ENCODE data around the gene PCED1B. TPM values are rescaled to one million over a fixed set of nuclear protein-coding genes. Genes with fewer than 3 reads are reported as not detected.

PCED1B gene
- total and polyA plus RNA-seq, 2 experiments from 2014 or later = 5.1 to 6.6 TPM

GRCh38 chr12:47206450-47207339 is 127.3 kb downstream of the PCED1B start:
- Mint-ChIP-seq H3K27me3 (ENCODE audit: insufficient read depth, low read depth, poor library complexity) (no peaks in the 10 kb centered on the region), H3K9me3 (no peaks in the 10 kb centered on the region; the same call in 2 of the 3 replicates), H3K4me1 (peaks cover 28% of the 10 kb centered on the region), H3K36me3 (ENCODE audit: low read depth) (no peaks in the 10 kb centered on the region), H3K27ac (no peak overlapping the region), H3K4me3 (no peak overlapping the region)
- Histone ChIP-seq H3K4me2 (no peak overlapping the region), H3K9me2 (ENCODE audit: insufficient read depth) (no peaks in the 10 kb centered on the region), H3K4me1 (ENCODE audit: insufficient read depth) (peaks cover 13% of the 10 kb centered on the region), H2AFZ (no peak overlapping the region), H3K27ac (ENCODE audit: low read depth) (no peak overlapping the region), H4K20me1 (replicated peaks; ENCODE audit: insufficient read depth) (no peaks in the 10 kb centered on the region), H3K27me3 (ENCODE audit: insufficient read depth) (no peaks in the 10 kb centered on the region), H3K36me3 (ENCODE audit: insufficient read depth) (no peaks in the 10 kb centered on the region), H3K79me2 (replicated peaks; ENCODE audit: insufficient read depth) (no peaks in the 10 kb centered on the region), H3K4me3 (no peak overlapping the region), H3F3A (replicated peaks; ENCODE audit: low read depth) (no peaks in the 10 kb centered on the region)
- ATAC-seq (no peak), DNase-seq (ENCODE audit: low spot score) (no peak)
- TF ChIP-seq ZNF331 (CRISPR knock-in tag; IDR thresholded peaks at IDR 0.05; ENCODE audit: low read depth) (no peak), NANOG (IDR thresholded peaks at IDR 0.05; ENCODE audit: borderline replicate concordance) (no peak), EZH2 (IDR thresholded peaks at IDR 0.05; ENCODE audit: low read depth, unreplicated experiment) (no peak), ZNF114 (CRISPR knock-in tag; IDR thresholded peaks at IDR 0.05) (no peak), STAT1 (IDR thresholded peaks at IDR 0.05; ENCODE audit: unreplicated experiment) (no peak), JUNB (IDR thresholded peaks at IDR 0.05; ENCODE audit: unreplicated experiment) (no peak)
- TF ChIP-seq, protein P1, sequence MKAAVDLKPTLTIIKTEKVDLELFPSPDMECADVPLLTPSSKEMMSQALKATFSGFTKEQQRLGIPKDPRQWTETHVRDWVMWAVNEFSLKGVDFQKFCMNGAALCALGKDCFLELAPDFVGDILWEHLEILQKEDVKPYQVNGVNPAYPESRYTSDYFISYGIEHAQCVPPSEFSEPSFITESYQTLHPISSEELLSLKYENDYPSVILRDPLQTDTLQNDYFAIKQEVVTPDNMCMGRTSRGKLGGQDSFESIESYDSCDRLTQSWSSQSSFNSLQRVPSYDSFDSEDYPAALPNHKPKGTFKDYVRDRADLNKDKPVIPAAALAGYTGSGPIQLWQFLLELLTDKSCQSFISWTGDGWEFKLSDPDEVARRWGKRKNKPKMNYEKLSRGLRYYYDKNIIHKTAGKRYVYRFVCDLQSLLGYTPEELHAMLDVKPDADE (IDR thresholded peaks at IDR 0.05) = no peak
- TF ChIP-seq, protein P2, sequence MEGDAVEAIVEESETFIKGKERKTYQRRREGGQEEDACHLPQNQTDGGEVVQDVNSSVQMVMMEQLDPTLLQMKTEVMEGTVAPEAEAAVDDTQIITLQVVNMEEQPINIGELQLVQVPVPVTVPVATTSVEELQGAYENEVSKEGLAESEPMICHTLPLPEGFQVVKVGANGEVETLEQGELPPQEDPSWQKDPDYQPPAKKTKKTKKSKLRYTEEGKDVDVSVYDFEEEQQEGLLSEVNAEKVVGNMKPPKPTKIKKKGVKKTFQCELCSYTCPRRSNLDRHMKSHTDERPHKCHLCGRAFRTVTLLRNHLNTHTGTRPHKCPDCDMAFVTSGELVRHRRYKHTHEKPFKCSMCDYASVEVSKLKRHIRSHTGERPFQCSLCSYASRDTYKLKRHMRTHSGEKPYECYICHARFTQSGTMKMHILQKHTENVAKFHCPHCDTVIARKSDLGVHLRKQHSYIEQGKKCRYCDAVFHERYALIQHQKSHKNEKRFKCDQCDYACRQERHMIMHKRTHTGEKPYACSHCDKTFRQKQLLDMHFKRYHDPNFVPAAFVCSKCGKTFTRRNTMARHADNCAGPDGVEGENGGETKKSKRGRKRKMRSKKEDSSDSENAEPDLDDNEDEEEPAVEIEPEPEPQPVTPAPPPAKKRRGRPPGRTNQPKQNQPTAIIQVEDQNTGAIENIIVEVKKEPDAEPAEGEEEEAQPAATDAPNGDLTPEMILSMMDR (conservative IDR thresholded peaks at IDR 0.05; ENCODE audit: low read depth in 2 of 2) = no peak
- TF ChIP-seq, protein P3, sequence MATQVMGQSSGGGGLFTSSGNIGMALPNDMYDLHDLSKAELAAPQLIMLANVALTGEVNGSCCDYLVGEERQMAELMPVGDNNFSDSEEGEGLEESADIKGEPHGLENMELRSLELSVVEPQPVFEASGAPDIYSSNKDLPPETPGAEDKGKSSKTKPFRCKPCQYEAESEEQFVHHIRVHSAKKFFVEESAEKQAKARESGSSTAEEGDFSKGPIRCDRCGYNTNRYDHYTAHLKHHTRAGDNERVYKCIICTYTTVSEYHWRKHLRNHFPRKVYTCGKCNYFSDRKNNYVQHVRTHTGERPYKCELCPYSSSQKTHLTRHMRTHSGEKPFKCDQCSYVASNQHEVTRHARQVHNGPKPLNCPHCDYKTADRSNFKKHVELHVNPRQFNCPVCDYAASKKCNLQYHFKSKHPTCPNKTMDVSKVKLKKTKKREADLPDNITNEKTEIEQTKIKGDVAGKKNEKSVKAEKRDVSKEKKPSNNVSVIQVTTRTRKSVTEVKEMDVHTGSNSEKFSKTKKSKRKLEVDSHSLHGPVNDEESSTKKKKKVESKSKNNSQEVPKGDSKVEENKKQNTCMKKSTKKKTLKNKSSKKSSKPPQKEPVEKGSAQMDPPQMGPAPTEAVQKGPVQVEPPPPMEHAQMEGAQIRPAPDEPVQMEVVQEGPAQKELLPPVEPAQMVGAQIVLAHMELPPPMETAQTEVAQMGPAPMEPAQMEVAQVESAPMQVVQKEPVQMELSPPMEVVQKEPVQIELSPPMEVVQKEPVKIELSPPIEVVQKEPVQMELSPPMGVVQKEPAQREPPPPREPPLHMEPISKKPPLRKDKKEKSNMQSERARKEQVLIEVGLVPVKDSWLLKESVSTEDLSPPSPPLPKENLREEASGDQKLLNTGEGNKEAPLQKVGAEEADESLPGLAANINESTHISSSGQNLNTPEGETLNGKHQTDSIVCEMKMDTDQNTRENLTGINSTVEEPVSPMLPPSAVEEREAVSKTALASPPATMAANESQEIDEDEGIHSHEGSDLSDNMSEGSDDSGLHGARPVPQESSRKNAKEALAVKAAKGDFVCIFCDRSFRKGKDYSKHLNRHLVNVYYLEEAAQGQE (IDR thresholded peaks at IDR 0.05; ENCODE audit: unreplicated experiment) = no peak
- TF ChIP-seq, protein P4, sequence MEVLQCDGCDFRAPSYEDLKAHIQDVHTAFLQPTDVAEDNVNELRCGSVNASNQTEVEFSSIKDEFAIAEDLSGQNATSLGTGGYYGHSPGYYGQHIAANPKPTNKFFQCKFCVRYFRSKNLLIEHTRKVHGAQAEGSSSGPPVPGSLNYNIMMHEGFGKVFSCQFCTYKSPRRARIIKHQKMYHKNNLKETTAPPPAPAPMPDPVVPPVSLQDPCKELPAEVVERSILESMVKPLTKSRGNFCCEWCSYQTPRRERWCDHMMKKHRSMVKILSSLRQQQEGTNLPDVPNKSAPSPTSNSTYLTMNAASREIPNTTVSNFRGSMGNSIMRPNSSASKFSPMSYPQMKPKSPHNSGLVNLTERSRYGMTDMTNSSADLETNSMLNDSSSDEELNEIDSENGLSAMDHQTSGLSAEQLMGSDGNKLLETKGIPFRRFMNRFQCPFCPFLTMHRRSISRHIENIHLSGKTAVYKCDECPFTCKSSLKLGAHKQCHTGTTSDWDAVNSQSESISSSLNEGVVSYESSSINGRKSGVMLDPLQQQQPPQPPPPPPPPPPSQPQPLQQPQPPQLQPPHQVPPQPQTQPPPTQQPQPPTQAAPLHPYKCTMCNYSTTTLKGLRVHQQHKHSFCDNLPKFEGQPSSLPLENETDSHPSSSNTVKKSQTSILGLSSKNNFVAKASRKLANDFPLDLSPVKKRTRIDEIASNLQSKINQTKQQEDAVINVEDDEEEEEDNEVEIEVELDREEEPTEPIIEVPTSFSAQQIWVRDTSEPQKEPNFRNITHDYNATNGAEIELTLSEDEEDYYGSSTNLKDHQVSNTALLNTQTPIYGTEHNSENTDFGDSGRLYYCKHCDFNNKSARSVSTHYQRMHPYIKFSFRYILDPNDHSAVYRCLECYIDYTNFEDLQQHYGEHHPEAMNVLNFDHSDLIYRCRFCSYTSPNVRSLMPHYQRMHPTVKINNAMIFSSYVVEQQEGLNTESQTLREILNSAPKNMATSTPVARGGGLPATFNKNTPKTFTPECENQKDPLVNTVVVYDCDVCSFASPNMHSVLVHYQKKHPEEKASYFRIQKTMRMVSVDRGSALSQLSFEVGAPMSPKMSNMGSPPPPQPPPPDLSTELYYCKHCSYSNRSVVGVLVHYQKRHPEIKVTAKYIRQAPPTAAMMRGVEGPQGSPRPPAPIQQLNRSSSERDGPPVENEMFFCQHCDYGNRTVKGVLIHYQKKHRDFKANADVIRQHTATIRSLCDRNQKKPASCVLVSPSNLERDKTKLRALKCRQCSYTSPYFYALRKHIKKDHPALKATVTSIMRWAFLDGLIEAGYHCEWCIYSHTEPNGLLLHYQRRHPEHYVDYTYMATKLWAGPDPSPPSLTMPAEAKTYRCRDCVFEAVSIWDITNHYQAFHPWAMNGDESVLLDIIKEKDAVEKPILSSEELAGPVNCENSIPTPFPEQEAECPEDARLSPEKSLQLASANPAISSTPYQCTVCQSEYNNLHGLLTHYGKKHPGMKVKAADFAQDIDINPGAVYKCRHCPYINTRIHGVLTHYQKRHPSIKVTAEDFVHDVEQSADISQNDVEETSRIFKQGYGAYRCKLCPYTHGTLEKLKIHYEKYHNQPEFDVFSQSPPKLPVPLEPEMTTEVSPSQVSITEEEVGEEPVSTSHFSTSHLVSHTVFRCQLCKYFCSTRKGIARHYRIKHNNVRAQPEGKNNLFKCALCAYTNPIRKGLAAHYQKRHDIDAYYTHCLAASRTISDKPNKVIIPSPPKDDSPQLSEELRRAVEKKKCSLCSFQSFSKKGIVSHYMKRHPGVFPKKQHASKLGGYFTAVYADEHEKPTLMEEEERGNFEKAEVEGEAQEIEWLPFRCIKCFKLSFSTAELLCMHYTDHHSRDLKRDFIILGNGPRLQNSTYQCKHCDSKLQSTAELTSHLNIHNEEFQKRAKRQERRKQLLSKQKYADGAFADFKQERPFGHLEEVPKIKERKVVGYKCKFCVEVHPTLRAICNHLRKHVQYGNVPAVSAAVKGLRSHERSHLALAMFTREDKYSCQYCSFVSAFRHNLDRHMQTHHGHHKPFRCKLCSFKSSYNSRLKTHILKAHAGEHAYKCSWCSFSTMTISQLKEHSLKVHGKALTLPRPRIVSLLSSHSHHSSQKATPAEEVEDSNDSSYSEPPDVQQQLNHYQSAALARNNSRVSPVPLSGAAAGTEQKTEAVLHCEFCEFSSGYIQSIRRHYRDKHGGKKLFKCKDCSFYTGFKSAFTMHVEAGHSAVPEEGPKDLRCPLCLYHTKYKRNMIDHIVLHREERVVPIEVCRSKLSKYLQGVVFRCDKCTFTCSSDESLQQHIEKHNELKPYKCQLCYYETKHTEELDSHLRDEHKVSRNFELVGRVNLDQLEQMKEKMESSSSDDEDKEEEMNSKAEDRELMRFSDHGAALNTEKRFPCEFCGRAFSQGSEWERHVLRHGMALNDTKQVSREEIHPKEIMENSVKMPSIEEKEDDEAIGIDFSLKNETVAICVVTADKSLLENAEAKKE (CRISPR knock-in tag; IDR thresholded peaks at IDR 0.05) = no peak

Measured in GM23338 (cell line).